ENCODE results near the gene UBAC2. TPM values are rescaled to one million over a fixed set of nuclear protein-coding genes. Genes with fewer than 3 reads are reported as not detected.

The UBAC2 gene
- total RNA-seq, 1 donor from 2014 or later: 44.3 TPM

DNA sequence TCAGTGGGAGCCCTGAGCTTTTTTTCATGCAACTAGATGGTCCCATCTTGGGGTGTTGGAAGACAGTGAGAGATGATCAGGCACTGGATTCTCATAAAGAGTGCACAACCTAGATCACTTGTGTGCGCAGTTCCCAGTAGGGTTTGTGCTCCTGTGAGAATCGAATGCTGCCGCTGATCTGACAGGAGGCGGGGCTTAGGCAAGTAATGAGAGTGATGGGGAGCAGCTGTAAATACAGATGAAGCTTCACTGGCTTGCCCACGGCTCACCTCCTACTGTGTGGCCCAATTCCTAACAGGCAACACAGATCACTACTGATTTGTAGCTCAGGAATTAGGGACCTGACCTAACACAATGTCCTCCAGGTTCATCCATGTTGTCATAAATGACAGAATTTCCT lies 43.6 kb upstream of the UBAC2 start:
- Histone ChIP-seq H3K4me3 (no peak overlapping the region), H3K4me1 (peaks cover 5% of the 10 kb centered on the region), H3K27me3 (ENCODE audit: low read depth) (peaks cover 17% of the 10 kb centered on the region), H3K27ac (replicated peaks) (no peak overlapping the region), H3K9me3 (replicated peaks) (no peaks in the 10 kb centered on the region), H3K36me3 (no peaks in the 10 kb centered on the region)
- TF ChIP-seq, protein P1, sequence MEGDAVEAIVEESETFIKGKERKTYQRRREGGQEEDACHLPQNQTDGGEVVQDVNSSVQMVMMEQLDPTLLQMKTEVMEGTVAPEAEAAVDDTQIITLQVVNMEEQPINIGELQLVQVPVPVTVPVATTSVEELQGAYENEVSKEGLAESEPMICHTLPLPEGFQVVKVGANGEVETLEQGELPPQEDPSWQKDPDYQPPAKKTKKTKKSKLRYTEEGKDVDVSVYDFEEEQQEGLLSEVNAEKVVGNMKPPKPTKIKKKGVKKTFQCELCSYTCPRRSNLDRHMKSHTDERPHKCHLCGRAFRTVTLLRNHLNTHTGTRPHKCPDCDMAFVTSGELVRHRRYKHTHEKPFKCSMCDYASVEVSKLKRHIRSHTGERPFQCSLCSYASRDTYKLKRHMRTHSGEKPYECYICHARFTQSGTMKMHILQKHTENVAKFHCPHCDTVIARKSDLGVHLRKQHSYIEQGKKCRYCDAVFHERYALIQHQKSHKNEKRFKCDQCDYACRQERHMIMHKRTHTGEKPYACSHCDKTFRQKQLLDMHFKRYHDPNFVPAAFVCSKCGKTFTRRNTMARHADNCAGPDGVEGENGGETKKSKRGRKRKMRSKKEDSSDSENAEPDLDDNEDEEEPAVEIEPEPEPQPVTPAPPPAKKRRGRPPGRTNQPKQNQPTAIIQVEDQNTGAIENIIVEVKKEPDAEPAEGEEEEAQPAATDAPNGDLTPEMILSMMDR (IDR thresholded peaks at IDR 0.05; ENCODE audit: borderline replicate concordance): no peak
- no peak for DNase-seq
- intact Hi-C loops (cut with micrococcal nuclease): no loop called here

DNA sequence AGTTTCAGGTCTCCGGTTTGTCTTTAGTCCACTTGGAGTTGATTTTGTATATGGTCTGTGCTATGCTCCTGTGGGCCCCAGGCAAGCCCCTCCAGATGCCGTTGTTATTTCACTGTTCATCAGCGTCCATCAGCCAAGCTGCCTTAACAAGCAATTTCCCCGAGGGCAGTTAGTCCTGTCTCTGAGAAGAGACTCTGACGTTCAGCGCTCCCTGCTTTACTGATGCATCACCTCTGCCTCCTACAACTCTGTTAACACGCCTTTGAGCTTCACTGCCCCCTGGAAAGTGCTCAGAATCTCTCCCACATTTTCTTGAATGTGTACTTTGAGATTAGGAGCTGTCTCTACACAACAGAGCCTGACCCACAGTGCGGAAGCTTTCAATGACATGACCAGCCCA lies 41.8 kb upstream of the UBAC2 start:
- Histone ChIP-seq H3K4me3 (no peak overlapping the region), H3K9me3 (replicated peaks) (no peaks in the 10 kb centered on the region), H3K27ac (replicated peaks) (no peak overlapping the region), H3K27me3 (ENCODE audit: low read depth) (peaks cover 17% of the 10 kb centered on the region), H3K36me3 (no peaks in the 10 kb centered on the region), H3K4me1 (peaks cover 9% of the 10 kb centered on the region)
- no peak for DNase-seq
- intact Hi-C loops (cut with micrococcal nuclease): no loop called here
- TF ChIP-seq, protein P1 (IDR thresholded peaks at IDR 0.05; ENCODE audit: borderline replicate concordance): no peak

DNA sequence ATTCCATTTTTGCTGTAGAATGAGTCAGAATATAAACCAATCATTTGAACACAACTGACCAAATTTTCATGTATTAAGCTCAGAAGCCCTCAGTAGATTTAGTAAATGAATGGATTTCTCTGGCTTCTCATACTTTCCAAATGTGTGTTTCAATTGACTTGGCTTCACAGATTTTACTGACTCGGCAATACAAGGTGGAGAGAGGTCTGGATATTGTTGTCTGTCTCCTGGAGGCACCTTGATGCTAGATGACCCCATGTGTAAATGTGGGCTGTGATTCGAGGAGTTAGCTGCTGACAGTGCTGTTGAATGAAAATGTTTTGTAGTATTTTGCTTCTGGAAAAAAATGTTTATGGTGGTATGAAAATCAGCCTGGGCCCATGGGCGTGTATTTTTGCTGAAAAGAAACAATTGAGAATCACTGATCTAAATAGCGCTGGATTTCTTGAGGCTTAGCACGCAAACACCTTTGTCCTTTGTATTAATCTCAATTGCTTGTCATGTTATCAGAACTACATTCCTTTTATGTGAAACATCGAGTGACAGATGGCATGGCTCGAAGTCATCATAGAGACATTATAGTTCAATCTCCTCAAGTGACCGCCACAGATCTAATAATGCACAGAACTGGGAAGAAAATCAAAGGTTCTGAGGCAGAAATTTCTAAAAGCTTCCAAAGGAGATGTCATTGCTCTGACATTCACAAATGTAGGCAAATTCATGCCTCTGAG lies 41.2 kb upstream of the UBAC2 start:
- Histone ChIP-seq H3K27me3 (ENCODE audit: low read depth) (peaks cover 17% of the 10 kb centered on the region), H3K27ac (replicated peaks) (no peak overlapping the region), H3K4me1 (peaks cover 9% of the 10 kb centered on the region), H3K9me3 (replicated peaks) (no peaks in the 10 kb centered on the region), H3K36me3 (no peaks in the 10 kb centered on the region), H3K4me3 (no peak overlapping the region)
- DNase-seq: no peak
- intact Hi-C loops (cut with micrococcal nuclease): no loop called here
- TF ChIP-seq, protein P1 (IDR thresholded peaks at IDR 0.05; ENCODE audit: borderline replicate concordance): no peak

DNA sequence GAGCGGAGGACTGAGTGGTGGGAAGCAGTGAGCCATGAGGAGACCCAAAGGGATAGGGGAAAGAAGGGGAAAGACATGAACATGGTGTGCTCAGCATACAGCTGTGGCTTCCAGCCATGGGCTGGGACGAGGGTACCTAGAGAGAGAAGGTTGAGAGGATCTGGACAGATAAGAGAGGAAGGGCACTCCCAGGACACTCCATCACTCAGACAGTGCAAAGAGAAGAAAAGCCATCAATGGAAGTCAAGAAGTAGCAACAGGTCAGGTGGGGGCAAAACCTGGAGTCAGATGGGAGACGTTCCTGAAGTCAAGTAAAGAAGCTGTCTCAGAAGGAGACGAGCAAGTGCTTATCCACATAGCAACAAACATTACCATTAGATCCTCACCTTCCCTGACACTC lies 40.2 kb upstream of the UBAC2 start:
- Histone ChIP-seq H3K27me3 (ENCODE audit: low read depth) (peaks cover 17% of the 10 kb centered on the region), H3K36me3 (no peaks in the 10 kb centered on the region), H3K27ac (replicated peaks) (no peak overlapping the region), H3K9me3 (replicated peaks) (no peaks in the 10 kb centered on the region), H3K4me3 (no peak overlapping the region), H3K4me1 (peaks cover 9% of the 10 kb centered on the region)
- DNase-seq: no peak
- TF ChIP-seq, protein P1 (IDR thresholded peaks at IDR 0.05; ENCODE audit: borderline replicate concordance): no peak
- intact Hi-C loops (cut with micrococcal nuclease): no loop called here

DNA sequence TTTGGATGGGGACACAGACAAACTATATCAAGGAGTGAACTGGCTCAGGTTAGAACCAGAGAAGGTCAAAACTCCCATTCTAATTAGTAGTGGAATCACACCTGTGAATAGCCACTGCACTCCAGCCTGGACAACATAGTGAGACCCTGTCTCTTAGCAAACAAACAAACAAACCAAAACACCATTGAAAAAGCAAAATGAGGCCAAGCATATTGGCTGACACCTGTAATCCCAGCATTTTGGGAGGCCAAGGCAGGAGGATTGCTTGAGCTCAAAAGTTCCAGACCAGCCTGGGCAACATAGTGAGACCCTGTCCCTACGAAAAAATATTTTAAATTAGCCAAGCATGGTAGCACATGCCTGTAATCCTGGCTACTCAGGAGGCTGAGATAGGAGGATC lies 39.1 kb upstream of the UBAC2 start:
- DNase-seq: no peak
- Histone ChIP-seq H3K27me3 (ENCODE audit: low read depth) (peaks cover 17% of the 10 kb centered on the region), H3K4me1 (peaks cover 9% of the 10 kb centered on the region), H3K9me3 (replicated peaks) (no peaks in the 10 kb centered on the region), H3K4me3 (no peak overlapping the region), H3K27ac (replicated peaks) (no peak overlapping the region), H3K36me3 (no peaks in the 10 kb centered on the region)
- intact Hi-C loops (cut with micrococcal nuclease): no loop called here
- TF ChIP-seq, protein P1 (IDR thresholded peaks at IDR 0.05; ENCODE audit: borderline replicate concordance): no peak

All from left ventricle myocardium inferior (tissue), 1 donor.